Chondrocyte (in vitro differentiated cells): ENCODE results near the gene CHRNG. TPM values are rescaled to one million over a fixed set of nuclear protein-coding genes. Genes with fewer than 3 reads are reported as not detected.
A peak's percentile ranks its signal among the peaks of the same experiment; 100 is the strongest.

ENCODE experiments used
- DNase-seq: peaks from one replicate; pipeline ENCODE4 v3.0.0; 2021; ENCODE audit warnings: mixed read lengths, low spot score
- H3K27ac Mint-ChIP-seq: one replicate; pipeline ENCODE4 v1.8.0; 2021; ENCODE audit warnings: mild to moderate bottlenecking, moderate library complexity, mixed read lengths; ENCODE audit not compliant: unreplicated experiment
- H3K27me3 Mint-ChIP-seq: 2 replicates; pipeline ENCODE4 v1.8.0; 2021; ENCODE audit warnings: low read depth, mixed read lengths
- H3K36me3 Mint-ChIP-seq: 2 replicates; pipeline ENCODE4 v1.8.0; 2021; ENCODE audit warnings: low read depth, mixed read lengths
- H3K4me1 Mint-ChIP-seq: 2 replicates; pipeline ENCODE4 v1.8.0; 2021; ENCODE audit warnings: low read depth, mild to moderate bottlenecking, mixed read lengths
- H3K4me3 Mint-ChIP-seq: one replicate; pipeline ENCODE4 v1.8.0; 2021; ENCODE audit warnings: mild to moderate bottlenecking, moderate library complexity, mixed read lengths; ENCODE audit not compliant: unreplicated experiment
- H3K9me3 Mint-ChIP-seq: 2 replicates; pipeline ENCODE4 v1.8.0; 2021; ENCODE audit warnings: low read depth, mixed read lengths
- CTCF ChIP-seq: fragments of 200-600 bp; sonication (generic); IDR thresholded peaks from 2 replicates; pipeline ENCODE4 v1.5.0; 2021; ENCODE audit warnings: antibody characterized with exemption, mild to moderate bottlenecking, moderate library complexity
- total RNA-seq: library from RNA; stranded (reverse); gene quantifications from 3 replicates; pipeline ENCODE4 v1.2.1, GENCODE V29; 2021

CHRNG gene
- total RNA-seq, 1 donor from 2014 or later = not detected

DNA sequence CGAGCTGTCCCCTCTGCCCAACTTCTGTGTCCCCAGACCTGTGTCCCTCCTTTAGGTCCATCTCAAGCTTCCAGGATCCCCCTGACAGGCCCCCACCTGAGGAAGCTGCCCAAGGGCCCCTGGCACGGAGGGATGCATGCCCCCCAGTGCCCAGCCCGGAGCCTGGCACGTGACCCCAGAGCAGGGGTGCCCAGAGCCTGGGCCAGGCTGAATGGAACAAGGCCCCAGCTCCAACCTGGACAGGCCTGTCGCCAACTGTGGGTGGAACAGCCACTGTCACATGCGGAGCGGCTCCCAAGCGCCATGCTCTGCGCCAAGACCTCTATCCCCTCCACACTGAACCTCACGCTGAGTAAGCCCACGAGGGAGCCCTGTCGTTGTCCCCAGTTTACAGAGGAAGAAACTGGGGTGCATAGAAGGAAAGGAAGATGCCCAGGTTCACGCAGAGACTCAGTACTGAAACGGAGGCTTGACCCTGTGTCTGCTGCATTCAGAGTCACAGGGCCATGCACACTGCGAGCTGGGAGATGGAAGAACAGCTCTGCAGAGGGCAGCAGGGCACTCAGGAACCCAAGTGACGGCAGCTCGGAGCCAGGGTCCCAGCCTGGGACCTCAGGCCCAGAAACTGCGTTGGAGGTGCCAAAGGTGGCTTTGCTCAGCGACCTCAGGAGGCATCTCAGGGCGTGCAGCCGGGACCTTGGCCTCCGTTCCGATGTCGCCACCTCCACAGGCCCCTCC is 46.4 kb upstream of the CHRNG start:
- Mint-ChIP-seq H3K27me3 (peaks cover 15% of the 10 kb centered on the region), H3K4me3 (no peak overlapping the region), H3K9me3 (no peaks in the 10 kb centered on the region), H3K36me3 (no peaks in the 10 kb centered on the region), H3K4me1 (no peaks in the 10 kb centered on the region), H3K27ac (no peak overlapping the region)
- TF ChIP-seq CTCF = no peak
- peak; percentile 72 for DNase-seq

DNA sequence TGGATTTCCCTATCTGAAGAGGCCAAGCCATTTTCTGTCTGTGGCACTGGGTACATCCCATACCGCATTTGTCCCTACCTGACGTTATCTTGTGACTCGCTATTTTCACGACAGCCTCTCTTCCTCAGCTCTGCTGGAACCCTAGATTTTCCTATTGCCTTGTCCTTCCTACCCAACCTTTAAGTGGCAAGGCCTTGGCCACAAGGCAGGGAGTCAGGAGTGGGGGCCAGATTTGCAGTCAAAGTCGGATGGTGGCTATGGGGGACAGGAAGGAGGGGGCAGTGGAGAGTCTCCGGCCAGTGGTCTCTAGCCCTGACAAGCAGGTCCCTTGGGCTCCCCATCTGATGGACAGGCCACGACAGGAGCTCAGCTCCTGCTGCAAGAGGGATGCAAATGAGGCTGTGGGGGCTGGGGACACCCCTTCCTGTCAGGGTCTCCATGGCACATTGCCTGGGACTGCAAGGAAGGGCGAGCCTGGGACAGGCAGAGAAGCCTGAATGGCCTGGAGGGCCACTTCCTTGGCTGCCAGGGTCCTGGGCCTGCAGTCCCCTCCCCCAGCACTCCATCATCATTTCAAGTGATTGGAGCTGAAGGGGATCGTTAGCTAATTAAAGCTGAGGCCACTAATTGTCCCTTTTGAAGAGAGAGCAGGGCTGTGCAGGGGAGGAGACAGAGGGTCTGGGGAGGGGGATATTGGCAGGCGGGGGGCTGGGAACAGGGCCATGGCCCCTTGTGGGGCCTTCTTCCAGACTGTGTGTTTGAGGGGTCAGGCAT is 45.6 kb upstream of the CHRNG start:
- H3K4me1 Mint-ChIP-seq = no peaks in the 10 kb centered on the region
- no peak overlapping the region for H3K27ac Mint-ChIP-seq
- H3K9me3 Mint-ChIP-seq = no peaks in the 10 kb centered on the region
- DNase-seq = peak; percentile 72
- peaks cover 15% of the 10 kb centered on the region for H3K27me3 Mint-ChIP-seq
- no peak for TF ChIP-seq CTCF
- H3K4me3 Mint-ChIP-seq = no peak overlapping the region
- H3K36me3 Mint-ChIP-seq = no peaks in the 10 kb centered on the region

DNA sequence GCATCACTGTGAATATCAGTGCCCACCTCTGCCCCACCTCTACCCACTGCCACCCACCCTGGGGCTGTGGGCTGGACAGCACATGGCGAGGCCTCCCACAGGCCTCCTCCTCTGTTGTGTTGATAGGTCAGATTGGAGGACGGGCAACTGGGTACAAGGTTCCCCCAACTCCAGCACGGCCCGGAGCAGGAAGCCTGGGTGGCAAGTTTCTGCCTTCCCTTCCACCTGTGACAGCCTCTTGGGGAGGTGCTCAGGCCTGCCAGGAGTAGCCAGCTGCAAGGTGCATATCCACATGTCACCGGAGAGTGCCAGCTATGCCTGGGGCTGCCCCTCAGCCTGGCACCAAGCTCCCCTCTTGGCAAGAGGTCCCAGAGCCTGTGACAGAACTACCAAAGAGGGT is 45.0 kb upstream of the CHRNG start:
- peaks cover 17% of the 10 kb centered on the region for H3K27me3 Mint-ChIP-seq
- H3K27ac Mint-ChIP-seq = no peak overlapping the region
- no peak overlapping the region for H3K4me3 Mint-ChIP-seq
- no peak for DNase-seq
- H3K4me1 Mint-ChIP-seq = no peaks in the 10 kb centered on the region
- TF ChIP-seq CTCF = no peak
- no peaks in the 10 kb centered on the region for H3K36me3 Mint-ChIP-seq
- no peaks in the 10 kb centered on the region for H3K9me3 Mint-ChIP-seq

DNA sequence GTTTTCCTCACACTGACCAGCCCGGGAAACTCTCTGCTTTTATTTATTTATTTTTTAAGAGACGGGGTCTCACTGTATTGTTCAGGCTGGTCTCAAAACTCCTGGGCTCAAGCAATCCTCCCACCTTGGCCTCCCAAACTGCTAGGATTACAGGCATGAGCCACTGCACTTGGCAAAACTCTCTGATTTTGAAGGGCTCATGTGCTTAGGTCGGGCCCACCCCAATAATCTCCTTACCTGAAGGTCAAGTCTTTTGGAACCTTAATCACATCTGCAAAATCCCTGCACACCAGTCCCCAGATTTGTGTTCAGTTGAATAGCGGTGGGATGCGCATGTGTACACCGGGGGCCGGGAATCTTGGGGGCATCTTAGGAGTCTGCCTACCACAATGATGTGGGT is 44.2 kb upstream of the CHRNG start:
- Mint-ChIP-seq H3K4me3 (no peak overlapping the region), H3K36me3 (no peaks in the 10 kb centered on the region), H3K9me3 (no peaks in the 10 kb centered on the region), H3K4me1 (no peaks in the 10 kb centered on the region), H3K27ac (no peak overlapping the region), H3K27me3 (peaks cover 19% of the 10 kb centered on the region)
- no peak for DNase-seq
- no peak for TF ChIP-seq CTCF

GRCh38 chr2:232496501-232497270 is 42.8 kb upstream of the CHRNG start:
- H3K27ac Mint-ChIP-seq = no peak overlapping the region
- TF ChIP-seq CTCF = no peak
- H3K27me3 Mint-ChIP-seq = peaks cover 19% of the 10 kb centered on the region
- DNase-seq = no peak
- no peaks in the 10 kb centered on the region for H3K36me3 Mint-ChIP-seq
- H3K4me3 Mint-ChIP-seq = no peak overlapping the region
- no peaks in the 10 kb centered on the region for H3K4me1 Mint-ChIP-seq
- H3K9me3 Mint-ChIP-seq = no peaks in the 10 kb centered on the region
